GM18520 (cell line): Measurements from ENCODE around the gene S1PR1.

ENCODE experiments used
- ATAC-seq: cut with Tn5 transposase; IDR thresholded peaks from one replicate; pipeline ENCODE4 v1.9.1; 2021; ENCODE audit not compliant: unreplicated experiment

Gene S1PR1

DNA sequence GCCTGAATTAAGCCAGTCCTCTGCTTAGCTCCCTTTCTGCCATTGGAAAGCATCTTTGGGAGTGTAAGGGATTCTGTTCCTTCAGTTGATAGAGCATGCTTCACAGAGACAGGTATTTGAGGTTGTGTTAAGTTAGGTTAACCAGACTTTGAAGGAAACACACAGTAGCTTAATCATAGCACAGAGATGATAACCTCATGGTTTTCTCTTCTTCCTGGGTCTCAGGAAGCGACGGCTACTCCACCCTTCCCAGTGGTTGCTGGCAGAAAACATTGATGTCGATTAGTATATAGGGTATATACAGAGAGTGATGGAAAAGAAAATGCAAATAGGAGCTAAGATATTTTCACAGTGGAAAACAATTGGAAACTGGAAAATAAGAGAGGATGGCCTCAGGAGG, 42.0 kb downstream of the S1PR1 start:
- ATAC-seq: no peak

DNA sequence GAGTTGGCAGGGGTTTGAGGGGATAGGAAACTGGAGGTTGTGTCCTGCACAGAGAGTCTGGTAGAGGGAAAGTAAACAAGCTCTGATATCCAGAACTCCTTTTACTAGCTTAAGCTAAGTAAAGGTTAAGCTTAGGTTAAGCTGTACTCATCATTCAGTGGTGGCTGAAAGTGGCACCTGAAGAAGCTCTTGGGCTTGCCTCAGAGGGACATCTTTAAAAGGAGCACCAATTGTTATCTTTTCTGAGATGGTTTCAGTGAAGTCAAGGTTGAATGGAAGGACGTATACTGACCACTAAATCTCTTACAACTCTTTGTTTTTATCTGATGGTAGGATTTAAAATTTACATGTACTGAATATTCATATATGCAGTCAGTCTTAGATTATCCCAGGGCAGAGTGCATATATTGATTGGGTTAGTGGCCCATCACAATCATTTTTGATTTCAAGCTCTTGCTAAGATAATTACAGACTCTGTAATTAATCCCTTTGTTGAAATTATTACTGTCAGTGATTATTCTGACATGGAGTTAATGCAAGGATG, 43.3 kb downstream of the S1PR1 start:
- ATAC-seq: no peak

DNA sequence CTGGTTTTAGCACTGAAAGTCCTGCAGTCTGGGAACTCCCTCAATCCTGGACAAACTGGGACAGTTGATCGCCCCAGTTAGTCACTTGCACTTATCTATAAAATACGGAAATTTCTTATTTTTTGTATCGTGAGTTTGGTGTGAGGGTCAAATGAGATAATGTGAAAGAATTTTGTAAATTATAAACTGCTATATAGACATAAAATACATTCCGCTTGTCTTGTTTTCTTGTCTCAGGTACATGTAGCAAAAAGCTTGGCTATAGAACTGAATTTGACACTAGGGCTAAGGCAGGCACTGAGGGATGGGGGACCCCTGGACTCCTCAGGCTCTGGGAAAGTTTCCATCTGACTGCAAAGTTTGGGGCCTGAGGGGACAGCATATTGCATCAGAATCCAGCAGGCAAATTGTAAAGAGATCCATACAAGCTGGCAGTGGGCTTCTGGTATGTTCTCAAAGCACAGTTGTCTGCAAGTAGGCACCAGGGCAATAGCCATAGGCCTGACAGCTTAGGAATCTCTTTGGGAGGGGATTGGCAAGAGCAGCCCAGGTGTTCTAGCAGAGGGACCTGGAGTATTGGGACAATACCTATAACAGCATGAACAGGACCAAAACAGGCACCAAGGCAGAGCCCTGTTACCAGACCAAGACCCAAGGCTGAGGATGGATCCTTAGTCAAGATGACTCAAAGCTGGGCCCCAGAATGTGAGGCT, 44.3 kb downstream of the S1PR1 start:
- ATAC-seq: no peak

DNA sequence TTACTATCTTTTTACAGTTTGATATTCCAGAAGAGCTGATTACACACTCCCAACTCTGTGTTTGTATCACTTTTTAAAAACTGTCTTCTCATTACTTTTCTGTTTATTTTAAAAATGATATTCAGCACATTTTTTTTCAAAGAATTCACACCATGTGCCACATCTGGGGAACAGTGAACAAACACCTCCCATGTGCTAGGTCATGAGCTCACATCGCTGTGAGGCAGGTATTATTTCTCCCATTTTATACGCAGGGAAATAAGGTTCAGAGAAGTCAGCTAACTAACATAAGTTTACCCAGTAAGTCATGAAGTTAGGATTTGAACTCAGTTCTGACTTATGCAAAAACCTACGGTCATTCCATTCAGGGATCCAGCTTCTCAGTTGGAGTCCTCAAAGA, 44.9 kb downstream of the S1PR1 start:
- ATAC-seq: no peak

DNA sequence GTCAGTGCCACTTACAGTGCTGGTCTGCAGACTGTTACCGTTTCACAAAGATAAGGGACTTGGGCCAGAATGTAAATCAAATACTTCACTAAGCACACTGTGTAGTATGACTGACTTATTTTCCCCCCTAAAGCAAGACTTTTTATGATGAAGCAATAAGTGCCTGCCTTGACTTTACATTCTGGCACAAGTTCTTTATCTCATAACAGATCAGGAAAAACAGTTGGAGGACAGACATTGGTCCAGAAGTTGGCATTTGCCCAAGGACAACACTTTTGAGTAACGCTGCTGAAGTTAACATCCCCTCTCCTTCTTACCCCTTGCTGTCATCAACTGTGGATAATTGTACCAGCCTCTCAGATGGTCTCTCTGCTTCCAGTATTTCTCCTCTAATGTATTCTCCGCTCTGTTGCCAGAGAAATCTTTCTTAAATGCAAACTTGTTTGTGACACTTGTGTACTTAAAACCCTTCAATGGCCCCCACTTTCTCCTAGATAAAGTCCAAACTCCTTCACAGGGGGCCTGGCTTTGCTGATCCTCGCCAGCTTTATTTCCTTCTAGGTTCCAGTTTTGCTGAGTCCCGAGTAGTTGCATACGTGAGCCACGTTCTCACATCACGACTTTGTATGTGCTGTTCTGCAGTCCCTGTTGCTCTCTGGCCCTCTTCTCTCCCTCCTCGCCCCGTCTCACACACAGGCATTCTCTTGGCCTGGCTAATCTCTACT, 45.7 kb downstream of the S1PR1 start:
- ATAC-seq: no peak

DNA sequence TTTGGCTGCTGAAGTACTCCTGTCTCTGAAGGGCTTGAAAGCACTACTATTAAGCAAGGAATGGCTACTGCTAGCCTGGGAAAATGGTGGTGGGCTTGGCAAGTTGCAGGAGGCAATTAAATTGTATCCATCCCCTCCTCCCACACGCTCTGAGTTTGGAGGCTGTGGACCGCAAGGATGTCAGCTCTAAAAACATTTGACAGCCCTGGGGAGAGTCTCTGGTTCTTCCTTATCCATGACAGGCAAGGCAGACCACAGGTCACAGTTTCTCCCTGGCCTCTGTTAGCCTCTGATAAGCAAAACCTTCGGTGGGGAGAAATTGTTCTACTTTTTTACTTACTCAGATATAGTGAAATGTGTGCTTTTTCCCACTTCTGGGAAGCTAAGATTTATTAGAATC, 46.6 kb downstream of the S1PR1 start:
- no peak for ATAC-seq

DNA sequence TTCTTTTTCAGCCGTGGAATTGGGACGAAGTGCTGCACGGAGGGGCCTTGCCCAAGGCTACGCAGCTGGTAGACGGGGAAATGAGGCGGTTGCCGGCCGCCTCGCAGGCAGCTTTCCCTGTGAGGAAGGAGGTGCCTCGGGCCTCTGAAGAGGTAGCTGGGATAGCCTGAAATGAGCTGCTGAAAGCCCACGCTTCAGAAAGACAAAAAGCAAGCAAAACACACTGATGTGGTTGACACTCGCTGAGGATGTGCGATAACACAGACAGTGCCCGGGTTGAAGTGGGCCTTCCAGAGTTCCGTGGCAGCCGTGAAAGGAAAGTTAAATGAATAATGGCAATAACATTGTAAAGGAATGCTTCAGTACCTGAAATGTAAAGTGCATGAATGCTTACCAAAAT, 47.2 kb downstream of the S1PR1 start:
- ATAC-seq: no peak

DNA sequence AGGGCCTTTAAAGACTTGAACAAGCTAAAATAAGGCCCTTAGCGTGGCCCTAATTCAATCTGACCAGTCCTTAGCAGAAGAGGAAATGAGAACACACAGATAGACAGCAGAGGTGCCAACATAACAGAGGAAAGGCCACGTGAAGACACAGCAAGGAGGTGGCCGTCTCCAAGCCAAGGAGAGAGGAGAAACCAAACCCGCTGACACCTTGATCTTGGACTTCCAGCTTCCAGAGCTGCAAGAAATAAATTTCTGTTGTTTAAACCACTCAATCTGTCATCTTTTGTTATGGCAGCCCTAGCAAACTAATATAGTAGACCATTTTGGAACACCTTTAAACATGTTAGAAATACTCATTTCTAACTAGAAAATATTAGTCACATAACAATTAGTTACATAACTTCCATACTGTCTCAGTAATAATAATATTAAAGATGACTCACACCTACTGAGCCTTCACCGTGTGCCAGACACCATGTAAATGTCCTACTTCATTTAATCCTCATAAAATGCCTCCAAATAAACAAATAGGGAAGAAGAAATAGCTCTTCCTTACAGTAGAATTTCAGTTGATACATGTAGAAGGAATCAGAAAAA, 47.9 kb downstream of the S1PR1 start:
- ATAC-seq: no peak

DNA sequence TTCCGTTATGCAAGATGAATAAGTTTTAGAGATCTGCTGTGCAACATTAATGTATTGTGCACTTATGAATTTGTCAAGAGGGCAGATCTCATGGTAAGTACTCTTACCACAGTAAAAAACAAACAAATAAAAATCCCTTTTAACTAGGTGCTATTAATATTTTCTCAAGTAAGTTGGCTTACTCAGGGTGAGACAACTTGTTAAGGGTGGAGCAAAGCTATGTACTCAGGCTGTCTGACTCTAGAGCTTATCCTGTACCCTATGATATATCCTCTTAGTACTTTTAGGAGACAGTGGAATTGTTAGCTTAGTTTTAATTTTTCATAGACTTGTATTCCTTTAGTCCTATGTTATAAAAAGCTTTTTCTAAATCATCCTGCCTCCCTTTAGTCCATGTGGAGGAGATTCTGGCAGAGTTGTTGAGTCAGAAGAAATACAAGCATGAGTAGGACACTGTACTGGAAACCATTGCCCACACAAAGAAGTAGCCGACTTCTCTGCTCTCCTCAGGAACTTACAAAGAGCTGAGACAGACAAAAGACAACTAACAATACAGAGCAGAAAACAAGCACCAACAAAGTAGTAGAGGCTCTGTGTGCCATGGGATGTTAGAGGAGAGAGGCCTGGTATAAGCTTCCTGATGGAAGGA, 49.2 kb downstream of the S1PR1 start:
- no peak for ATAC-seq

DNA sequence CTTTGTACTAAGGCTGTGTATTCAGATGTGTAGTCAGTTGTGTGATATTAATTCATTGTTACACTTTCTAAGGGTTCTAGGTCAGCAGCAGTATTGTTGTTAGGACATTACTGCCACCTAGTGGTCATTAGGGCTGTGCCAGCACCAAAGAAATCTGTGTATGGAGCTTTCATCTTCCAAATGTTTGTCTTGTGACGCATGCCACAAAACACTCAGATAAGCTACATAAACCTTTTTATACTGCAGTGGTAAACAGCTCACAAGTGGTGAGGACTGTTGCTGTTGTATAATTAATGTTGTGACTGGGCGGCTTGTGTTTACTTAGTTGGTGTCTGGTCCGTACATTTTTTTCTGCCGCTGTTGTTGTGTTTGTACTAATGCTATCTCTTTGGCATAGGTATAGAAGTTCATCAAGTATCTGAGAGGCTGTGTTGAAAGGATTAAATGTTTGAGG, 51.7 kb downstream of the S1PR1 start:
- ATAC-seq: no peak

DNA sequence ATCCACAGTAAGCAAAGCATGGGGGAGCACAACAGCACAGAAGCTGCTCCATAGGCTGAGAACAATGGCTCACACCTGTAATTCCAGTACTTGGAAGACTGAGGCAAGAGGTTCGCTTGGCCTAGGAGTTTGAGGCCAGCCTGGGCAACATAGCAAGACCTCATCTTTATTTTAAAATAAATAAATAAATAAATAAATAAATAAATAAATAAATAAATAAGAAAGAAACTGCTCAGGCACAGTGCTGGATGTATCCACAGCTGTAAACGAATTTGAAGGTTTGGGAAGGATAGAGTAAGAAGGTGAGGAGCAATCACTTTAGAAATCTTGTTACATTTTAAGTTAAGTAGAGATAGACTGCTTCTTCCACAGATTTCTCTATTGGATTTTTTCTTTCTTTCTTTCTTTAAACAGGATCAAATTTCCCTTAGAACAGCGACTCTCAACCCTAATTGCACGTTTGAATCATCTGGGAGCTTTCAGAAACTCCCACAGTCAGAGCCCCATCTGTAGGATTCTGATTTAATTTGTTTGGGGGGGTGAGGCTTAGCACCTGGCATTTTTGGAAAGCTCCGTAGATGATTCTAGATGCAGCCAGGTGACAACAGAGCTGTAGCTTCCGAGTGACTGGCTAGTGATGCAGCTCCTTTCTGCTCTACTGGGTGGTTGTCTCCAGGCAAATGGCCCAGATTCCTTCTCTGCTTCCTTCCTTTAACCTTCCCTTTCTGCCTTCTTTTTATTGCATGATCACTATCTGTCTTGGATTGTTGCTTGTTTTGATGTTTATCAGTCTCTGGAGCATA, 53.5 kb downstream of the S1PR1 start:
- ATAC-seq: no peak
